GM12878 (cell line): ENCODE data around the gene ABHD6. TPM values are rescaled to one million over a fixed set of nuclear protein-coding genes. Genes with fewer than 3 reads are reported as not detected.
A peak's percentile ranks its signal among the peaks of the same experiment; 100 is the strongest.

Experiments
- EGR1 ChIP-seq, 2 experiments: IDR thresholded peaks; 1 replicate in 1 of 2; 2 replicates in 1 of 2; pipeline ENCODE4 v1.6.1; 2011 to 2012; ENCODE audit warnings: low read depth in 2 of 2, low read length in 2 of 2, borderline replicate concordance in 1 of 2, mild to moderate bottlenecking in 1 of 2, moderate library complexity in 1 of 2
- IKZF1 ChIP-seq: fragments of 450-650 bp; conservative IDR thresholded peaks from 2 replicates; pipeline ENCODE4 v1.6.1; 2017; ENCODE audit warnings: antibody characterized with exemption, mild to moderate bottlenecking
- MYB ChIP-seq: fragments of 150-350 bp; IDR thresholded peaks from 2 replicates; pipeline ENCODE4 v1.6.1; 2014; ENCODE audit warnings: mild to moderate bottlenecking, low read depth, low read length, borderline replicate concordance
- MYC ChIP-seq: IDR thresholded peaks from 2 replicates; pipeline ENCODE4 v1.6.1; 2011; ENCODE audit warnings: mild to moderate bottlenecking, low read length, moderate library complexity, inconsistent platforms; ENCODE audit not compliant: insufficient read depth, insufficient replicate concordance, insufficient read length, severe bottlenecking
- NFYA ChIP-seq: IDR thresholded peaks from 2 replicates; pipeline ENCODE4 v1.6.1; 2011; ENCODE audit warnings: low read depth, mild to moderate bottlenecking, low read length, improper control_type of control experiment, borderline replicate concordance
- SIX5 ChIP-seq: IDR thresholded peaks from 2 replicates; pipeline ENCODE4 v1.6.1; 2011; ENCODE audit warnings: mild to moderate bottlenecking, low read depth, low read length, moderate library complexity; ENCODE audit not compliant: severe bottlenecking
- SMAD5 ChIP-seq: IDR thresholded peaks from 2 replicates; pipeline ENCODE4 v1.6.1; 2016; ENCODE audit warnings: antibody characterized with exemption, low read depth
- STAT1 ChIP-seq: fragments of 450-650 bp; conservative IDR thresholded peaks from 2 replicates; pipeline ENCODE4 v1.6.1; 2014; ENCODE audit warnings: antibody characterized with exemption, mild to moderate bottlenecking
- TBL1XR1 ChIP-seq: IDR thresholded peaks from 2 replicates; pipeline ENCODE4 v1.6.1; 2012; ENCODE audit warnings: low read depth, low read length, improper control_type of control experiment
- TCF3 ChIP-seq: IDR thresholded peaks from 2 replicates; pipeline ENCODE4 v1.6.1; 2012; ENCODE audit warnings: low read depth, mild to moderate bottlenecking, low read length, borderline replicate concordance; ENCODE audit not compliant: insufficient read depth
- ZNF217 ChIP-seq: fragments of 450-650 bp; IDR thresholded peaks from 2 replicates; pipeline ENCODE4 v1.6.1; 2017; ENCODE audit warnings: antibody characterized with exemption, mild to moderate bottlenecking
- polyA plus RNA-seq, 11 experiments: library from polyadenylated mRNA; depleted of rRNA in 4 of 11; unstranded in 6 of 11; stranded (reverse) in 5 of 11; fragments of >200 nt; fragmentation: Nextera tagmentation in 4 of 11; fragmentation: Illumina TruSeq in 1 of 11; extraction: Ambion mirVana in 4 of 11; extraction: Trizol in 1 of 11; gene quantifications; 1 replicate in 1 of 11; 2 replicates in 10 of 11; pipeline versions ENCODE4 v1.2.1 to v1.2.3, GENCODE V29; 2011 to 2016; ENCODE audit warnings: inconsistent platforms in 2 of 11, missing spikeins in 2 of 11, low read depth in 1 of 11
- total RNA-seq, 4 experiments: library from RNA; depleted of rRNA in 3 of 4; stranded (reverse); fragments of >200 nt in 3 of 4; fragmentation: Illumina TruSeq in 1 of 4; extraction: Trizol in 1 of 4; gene quantifications; 2 replicates each; pipeline versions ENCODE4 v1.2.1 to v1.2.3, GENCODE V29; 2013 to 2021
- TF ChIP-seq, protein P1 (sequence below), 3 experiments: IDR thresholded peaks in 2 of 3; conservative IDR thresholded peaks in 1 of 3; 2 replicates each; pipeline ENCODE4 v1.5.1; 2011; ENCODE audit warnings: low read depth in 3 of 3, low read length in 3 of 3, mild to moderate bottlenecking in 3 of 3, control low read depth in 2 of 3, moderate library complexity in 2 of 3, inconsistent platforms in 1 of 3, mixed read lengths in 1 of 3; ENCODE audit not compliant: control insufficient read depth in 2 of 3, insufficient read depth in 1 of 3; ENCODE audit errors: extremely low read depth in 1 of 3
- TF ChIP-seq, protein P2 (sequence below): fragments of 450-650 bp; IDR thresholded peaks from 2 replicates; pipeline ENCODE4 v1.6.1; 2017; ENCODE audit warnings: mild to moderate bottlenecking, low read depth, inconsistent platforms; ENCODE audit not compliant: poor library complexity, severe bottlenecking
- TF ChIP-seq, protein P3 (sequence below): fragments of 450-650 bp; formaldehyde crosslinking; IDR thresholded peaks from 2 replicates; pipeline ENCODE4 v1.4.0; 2022; ENCODE audit warnings: mild to moderate bottlenecking, moderate library complexity
- TF ChIP-seq, protein P4 (sequence below): IDR thresholded peaks from 2 replicates; pipeline ENCODE4 v1.6.1; 2011; ENCODE audit warnings: low read depth, mild to moderate bottlenecking, low read length, moderate library complexity, borderline replicate concordance; ENCODE audit errors: extremely low read depth
- TF ChIP-seq, protein P5 (sequence below): fragments of 450-650 bp; IDR thresholded peaks from 2 replicates; pipeline ENCODE4 v1.6.1; 2017; ENCODE audit warnings: mild to moderate bottlenecking, moderate library complexity

Gene ABHD6
- total and polyA plus RNA-seq, 10 of the 15 experiments (the other 5 are each of a cell fraction or from before 2014, with no cell fraction given): 1.4 to 33.2 (median 3.2) TPM

DNA sequence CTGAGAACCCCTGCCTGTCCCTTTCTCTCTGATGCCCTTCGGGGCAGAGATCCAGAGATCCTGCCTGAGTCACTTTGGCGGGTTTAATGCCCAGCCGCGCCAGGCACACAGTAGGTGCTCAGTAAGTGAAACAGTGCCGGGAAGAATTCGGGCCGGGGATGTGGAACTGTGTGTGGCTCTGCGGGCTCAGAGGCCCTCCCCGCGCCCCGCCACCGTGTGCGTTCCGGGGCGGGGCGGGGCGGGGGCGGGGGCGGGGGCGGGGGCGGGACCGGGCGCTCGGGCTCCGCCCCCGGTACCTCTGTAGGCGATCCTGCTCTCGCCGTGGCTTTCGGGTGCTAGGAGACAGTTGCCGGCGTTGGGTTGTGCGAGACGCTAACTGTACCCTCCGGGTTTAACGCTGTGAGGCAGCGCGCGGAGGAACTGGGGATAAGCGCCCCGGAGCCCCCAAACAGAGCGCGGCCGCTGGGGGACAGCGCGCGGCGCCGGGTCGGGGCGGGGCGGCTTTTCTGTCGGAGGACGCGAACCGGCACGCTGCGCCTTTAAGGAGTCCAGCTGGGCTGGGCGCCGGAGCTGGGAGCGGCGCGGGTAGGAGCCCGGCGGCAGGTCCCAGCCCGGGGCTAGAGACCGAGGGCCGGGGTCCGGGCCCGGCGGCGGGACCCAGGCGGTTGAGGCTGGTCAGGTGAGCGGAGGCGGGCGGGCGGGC lies at the start of gene ABHD6 (continued):
- no peak for TF ChIP-seq SIX5
- TF ChIP-seq SMAD5: no peak
- no peak for TF ChIP-seq MYC
- no peak for TF ChIP-seq NFYA
- TF ChIP-seq, protein P1, sequence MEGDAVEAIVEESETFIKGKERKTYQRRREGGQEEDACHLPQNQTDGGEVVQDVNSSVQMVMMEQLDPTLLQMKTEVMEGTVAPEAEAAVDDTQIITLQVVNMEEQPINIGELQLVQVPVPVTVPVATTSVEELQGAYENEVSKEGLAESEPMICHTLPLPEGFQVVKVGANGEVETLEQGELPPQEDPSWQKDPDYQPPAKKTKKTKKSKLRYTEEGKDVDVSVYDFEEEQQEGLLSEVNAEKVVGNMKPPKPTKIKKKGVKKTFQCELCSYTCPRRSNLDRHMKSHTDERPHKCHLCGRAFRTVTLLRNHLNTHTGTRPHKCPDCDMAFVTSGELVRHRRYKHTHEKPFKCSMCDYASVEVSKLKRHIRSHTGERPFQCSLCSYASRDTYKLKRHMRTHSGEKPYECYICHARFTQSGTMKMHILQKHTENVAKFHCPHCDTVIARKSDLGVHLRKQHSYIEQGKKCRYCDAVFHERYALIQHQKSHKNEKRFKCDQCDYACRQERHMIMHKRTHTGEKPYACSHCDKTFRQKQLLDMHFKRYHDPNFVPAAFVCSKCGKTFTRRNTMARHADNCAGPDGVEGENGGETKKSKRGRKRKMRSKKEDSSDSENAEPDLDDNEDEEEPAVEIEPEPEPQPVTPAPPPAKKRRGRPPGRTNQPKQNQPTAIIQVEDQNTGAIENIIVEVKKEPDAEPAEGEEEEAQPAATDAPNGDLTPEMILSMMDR (IDR thresholded peaks at IDR 0.05 in 2 of 3, conservative IDR thresholded peaks at IDR 0.05 in 1 of 3; ENCODE audit: control insufficient read depth in 2 of 3, extremely low read depth in 1 of 3, insufficient read depth in 1 of 3, low read depth in 3 of 3, low read length in 3 of 3): peak; percentile 33 to 58 (median 37); a peak in 5 of 6 replicates
- no peak for TF ChIP-seq TBL1XR1
- TF ChIP-seq MYB: no peak
- TF ChIP-seq IKZF1: 0 out of 2 replicates have a peak, but pooled peaks have one; percentile 21
- TF ChIP-seq, protein P2, sequence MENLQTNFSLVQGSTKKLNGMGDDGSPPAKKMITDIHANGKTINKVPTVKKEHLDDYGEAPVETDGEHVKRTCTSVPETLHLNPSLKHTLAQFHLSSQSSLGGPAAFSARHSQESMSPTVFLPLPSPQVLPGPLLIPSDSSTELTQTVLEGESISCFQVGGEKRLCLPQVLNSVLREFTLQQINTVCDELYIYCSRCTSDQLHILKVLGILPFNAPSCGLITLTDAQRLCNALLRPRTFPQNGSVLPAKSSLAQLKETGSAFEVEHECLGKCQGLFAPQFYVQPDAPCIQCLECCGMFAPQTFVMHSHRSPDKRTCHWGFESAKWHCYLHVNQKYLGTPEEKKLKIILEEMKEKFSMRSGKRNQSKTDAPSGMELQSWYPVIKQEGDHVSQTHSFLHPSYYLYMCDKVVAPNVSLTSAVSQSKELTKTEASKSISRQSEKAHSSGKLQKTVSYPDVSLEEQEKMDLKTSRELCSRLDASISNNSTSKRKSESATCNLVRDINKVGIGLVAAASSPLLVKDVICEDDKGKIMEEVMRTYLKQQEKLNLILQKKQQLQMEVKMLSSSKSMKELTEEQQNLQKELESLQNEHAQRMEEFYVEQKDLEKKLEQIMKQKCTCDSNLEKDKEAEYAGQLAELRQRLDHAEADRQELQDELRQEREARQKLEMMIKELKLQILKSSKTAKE: no peak
- TF ChIP-seq ZNF217: no peak
- TF ChIP-seq, protein P3, sequence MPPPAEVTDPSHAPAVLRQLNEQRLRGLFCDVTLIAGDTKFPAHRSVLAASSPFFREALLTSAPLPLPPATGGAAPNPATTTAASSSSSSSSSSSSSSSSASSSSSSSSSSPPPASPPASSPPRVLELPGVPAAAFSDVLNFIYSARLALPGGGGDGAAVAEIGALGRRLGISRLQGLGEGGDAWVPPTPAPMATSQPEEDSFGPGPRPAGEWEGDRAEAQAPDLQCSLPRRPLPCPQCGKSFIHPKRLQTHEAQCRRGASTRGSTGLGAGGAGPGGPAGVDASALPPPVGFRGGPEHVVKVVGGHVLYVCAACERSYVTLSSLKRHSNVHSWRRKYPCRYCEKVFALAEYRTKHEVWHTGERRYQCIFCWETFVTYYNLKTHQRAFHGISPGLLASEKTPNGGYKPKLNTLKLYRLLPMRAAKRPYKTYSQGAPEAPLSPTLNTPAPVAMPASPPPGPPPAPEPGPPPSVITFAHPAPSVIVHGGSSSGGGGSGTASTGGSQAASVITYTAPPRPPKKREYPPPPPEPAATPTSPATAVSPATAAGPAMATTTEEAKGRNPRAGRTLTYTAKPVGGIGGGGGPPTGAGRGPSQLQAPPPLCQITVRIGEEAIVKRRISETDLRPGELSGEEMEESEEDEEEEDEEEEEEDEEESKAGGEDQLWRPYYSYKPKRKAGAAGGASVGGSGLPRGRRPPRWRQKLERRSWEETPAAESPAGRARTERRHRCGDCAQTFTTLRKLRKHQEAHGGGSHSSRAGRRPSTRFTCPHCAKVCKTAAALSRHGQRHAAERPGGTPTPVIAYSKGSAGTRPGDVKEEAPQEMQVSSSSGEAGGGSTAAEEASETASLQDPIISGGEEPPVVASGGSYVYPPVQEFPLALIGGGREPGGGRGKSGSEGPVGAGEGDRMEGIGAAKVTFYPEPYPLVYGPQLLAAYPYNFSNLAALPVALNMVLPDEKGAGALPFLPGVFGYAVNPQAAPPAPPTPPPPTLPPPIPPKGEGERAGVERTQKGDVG: no peak
- TF ChIP-seq, protein P4, sequence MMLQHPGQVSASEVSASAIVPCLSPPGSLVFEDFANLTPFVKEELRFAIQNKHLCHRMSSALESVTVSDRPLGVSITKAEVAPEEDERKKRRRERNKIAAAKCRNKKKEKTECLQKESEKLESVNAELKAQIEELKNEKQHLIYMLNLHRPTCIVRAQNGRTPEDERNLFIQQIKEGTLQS: no peak
- TF ChIP-seq STAT1: peak; percentile 44; the same call in 1 of the 2 replicates
- TF ChIP-seq EGR1 (IDR thresholded peaks at IDR 0.05; ENCODE audit: borderline replicate concordance in 1 of 2, low read depth in 2 of 2, low read length in 2 of 2): peak in 1 of 2 experiments; percentile 48; a peak in 1 of 3 replicates
- TF ChIP-seq TCF3: peak; percentile 17; the same call in 1 of the 2 replicates
- TF ChIP-seq, protein P5, sequence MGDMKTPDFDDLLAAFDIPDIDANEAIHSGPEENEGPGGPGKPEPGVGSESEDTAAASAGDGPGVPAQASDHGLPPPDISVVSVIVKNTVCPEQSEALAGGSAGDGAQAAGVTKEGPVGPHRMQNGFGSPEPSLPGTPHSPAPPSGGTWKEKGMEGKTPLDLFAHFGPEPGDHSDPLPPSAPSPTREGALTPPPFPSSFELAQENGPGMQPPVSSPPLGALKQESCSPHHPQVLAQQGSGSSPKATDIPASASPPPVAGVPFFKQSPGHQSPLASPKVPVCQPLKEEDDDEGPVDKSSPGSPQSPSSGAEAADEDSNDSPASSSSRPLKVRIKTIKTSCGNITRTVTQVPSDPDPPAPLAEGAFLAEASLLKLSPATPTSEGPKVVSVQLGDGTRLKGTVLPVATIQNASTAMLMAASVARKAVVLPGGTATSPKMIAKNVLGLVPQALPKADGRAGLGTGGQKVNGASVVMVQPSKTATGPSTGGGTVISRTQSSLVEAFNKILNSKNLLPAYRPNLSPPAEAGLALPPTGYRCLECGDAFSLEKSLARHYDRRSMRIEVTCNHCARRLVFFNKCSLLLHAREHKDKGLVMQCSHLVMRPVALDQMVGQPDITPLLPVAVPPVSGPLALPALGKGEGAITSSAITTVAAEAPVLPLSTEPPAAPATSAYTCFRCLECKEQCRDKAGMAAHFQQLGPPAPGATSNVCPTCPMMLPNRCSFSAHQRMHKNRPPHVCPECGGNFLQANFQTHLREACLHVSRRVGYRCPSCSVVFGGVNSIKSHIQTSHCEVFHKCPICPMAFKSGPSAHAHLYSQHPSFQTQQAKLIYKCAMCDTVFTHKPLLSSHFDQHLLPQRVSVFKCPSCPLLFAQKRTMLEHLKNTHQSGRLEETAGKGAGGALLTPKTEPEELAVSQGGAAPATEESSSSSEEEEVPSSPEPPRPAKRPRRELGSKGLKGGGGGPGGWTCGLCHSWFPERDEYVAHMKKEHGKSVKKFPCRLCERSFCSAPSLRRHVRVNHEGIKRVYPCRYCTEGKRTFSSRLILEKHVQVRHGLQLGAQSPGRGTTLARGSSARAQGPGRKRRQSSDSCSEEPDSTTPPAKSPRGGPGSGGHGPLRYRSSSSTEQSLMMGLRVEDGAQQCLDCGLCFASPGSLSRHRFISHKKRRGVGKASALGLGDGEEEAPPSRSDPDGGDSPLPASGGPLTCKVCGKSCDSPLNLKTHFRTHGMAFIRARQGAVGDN: no peak; the same call in 1 of the 2 replicates
